SW480 (cell line): ENCODE results near the gene DNAH10.

Source experiments
- DNase-seq: peaks from one replicate; pipeline ENCODE4 v3.0.0-alpha.2; 2016; ENCODE audit warnings: low spot score

DNAH10 gene

DNA sequence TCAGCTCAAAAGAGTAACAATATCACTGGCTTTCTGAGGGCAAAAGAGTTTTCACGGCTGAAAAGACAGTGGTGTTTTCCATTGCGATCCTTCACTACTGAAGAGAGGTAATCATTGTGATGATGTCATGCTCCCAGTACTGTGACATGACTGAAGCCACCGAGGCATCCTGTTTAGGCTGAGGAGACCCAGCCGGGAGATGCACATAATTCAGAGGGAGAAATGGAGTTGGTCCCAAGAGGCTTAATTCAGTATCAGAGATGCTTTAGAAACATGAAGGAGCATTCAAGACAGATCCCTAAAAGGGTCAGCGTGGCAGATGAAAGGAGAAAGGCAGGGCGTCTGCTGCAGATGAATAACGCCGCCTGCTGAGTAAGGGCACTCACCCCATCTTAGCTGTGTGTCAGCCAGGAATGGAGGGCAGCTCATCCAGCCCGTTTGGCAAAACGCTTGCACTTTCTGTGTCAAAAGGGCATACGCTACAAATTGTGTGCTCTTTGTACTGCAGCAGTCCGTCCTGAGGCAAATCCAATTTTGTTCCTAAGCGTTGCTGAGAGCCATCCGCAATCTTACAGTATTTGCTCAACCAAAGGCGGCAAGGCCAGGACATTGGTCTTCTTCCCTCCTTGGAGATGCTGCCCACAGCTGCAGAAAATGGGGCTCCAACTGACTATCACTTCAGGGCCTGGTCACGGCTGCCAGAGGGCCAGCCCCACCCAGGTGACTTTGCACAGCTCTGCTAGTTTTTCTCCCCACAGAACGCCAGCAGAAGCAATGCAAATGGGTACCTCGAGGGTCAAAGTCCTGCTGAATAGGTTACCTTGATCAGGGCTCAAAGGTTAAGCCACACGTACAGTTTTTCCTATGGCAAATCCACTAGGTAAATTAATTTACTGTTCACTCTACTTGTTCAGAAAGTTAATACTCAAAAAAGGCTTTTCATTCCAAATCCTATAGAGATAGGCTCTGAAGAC is 187.0 kb downstream of the DNAH10 start:
- DNase-seq = peak; percentile 9

DNA sequence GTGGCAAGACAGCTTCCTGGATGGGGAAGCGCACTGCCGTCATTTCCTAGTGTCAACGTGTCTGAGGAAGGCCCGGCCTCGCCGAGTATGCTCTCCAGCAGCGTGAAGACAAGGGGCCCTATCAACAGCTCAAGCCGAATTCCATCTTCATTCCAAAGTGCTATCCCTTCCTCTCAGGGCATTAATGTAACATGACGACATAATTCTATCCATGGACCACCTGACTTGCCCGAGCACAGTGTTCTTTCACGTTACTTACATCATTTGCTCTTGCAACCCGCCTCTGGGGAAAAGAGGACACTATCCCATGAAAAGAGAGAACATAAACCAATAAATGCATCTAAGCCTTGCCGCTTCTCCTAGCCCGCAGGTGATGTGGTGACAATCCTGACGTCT is 187.7 kb downstream of the DNAH10 start:
- DNase-seq = no peak

- no peak for DNase-seq
These were observed 188.6 kb downstream of the DNAH10 start for GRCh38 chr12:123950476-123951349.

DNA sequence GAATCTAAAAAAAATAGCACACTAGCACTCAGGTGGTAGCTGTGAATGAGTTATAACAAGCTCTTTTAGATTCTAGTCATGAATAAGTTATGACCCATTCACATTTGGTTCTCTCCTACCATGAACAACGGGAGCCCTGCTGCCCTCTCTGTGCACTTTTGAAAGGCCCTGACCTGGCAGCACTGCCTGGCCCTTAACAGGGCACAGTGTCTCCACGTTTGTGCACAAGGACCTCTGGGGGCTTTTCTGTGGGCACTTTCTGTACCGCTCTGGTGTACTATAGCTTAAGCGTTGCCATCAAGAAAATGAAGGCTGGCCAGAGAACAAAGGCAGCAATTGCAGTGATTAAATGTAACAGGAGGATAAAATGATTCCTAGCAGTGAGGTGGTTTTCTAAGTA is 189.4 kb downstream of the DNAH10 start:
- no peak for DNase-seq

- no peak for DNase-seq
These were observed 189.9 kb downstream of the DNAH10 start for GRCh38 chr12:123952037-123952436.

DNA sequence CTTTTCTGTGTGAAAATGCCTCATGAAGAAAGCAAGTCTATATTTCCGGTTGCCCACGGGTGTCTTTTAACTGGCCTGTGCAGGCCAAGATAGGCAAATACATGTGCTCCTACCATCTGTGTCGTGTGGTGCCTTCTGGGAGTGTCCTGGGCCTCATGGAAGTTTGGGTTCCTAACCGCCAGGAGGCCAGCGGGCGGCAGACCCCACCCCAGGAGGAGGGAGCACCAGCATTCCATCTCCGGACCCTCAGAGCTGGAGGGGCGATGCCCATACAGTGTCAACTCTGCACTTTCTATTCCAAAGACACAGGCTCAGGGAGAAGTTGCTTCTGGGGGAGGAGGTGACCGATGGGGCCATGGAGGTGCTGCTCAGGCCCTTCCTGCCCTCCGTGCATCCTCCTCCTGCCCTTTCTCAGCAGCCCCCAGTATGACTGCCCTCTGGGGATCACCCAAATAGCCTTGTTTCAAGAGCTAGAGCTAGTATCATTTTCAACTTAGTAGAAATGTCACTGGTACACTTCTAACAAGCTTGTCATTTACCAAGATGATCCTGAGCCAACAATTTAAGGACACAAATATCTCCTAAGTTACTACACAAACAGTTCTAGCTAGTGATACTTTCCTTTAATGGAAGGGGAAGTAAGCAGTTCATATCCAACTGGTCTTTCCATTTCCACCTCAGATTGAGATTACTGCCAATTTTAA is 192.7 kb downstream of the DNAH10 start:
- DNase-seq = no peak

DNA sequence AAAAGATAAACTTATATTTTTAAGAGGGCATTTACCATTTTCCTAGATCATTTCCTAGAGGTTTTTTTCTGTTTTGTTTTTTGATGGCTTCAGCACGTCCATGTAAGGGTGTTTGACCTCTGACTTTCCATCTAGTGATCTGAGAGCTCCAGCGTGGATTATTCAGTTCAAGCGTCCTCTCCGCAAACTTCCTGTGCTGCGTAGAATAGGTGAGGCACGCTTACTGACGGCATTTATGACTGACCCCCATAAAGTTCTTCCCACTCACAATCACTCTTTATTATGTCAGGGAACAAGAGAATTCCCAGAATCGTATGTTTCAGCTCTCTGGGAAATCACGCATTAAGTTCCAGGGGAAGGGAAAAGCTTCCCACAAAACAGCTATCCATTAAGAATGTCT is 194.1 kb downstream of the DNAH10 start:
- DNase-seq = no peak

GRCh38 chr12:123957196-123957595 is 195.1 kb downstream of the DNAH10 start:
- no peak for DNase-seq

GRCh38 chr12:123958462-123958861 is 196.4 kb downstream of the DNAH10 start:
- no peak for DNase-seq

DNA sequence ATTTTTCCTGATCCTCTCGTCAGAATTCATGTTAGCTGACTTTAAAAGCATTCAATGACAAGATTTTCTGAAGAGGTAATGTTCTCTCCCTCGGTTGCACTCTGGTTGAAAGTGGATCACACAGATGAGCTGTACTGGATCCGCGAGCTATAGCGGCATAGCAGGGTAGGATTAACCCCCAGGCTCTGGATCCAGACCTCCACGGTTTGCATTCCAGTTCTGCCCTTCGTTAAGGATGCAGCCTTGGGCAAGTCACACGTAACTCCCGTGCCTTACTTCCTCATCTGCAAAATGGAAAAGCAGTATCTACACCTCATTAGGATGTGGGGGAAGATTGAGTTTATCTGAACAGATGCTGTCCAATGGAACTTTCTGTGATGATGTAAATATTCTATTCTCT is 196.8 kb downstream of the DNAH10 start:
- DNase-seq = no peak

DNA sequence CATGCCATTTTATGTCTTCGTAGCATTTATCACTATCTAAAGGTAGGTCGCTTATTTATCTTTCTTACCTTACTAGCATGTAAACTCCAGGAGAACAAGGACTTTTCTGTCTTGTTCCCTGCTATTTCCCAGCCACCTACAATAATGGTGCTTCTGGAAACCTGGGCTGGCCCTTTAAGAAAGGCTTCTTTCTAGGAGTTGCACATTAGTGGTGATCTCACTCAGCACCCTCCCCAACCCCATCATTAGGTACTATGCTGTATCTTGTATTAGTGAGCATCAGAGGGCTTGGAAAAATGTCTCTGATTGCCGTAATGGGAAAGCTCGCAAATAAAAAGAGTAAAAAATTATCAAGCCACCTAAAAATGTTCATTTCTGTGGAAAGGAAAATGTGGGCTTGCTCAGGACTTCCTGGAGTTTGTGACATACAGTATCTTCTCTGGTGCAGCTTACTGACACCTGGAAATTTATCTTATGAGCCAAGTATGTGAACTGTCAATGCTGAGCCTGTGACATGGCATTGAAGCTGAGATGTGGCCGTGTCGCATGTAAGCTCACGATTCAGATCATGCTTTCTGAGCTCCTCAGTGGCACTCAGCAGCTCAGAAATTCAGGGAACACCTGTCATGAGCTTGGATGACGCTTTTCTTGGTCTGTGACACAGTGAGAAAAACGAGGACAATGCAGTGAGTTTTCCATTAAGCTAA is 198.1 kb downstream of the DNAH10 start:
- no peak for DNase-seq

DNA sequence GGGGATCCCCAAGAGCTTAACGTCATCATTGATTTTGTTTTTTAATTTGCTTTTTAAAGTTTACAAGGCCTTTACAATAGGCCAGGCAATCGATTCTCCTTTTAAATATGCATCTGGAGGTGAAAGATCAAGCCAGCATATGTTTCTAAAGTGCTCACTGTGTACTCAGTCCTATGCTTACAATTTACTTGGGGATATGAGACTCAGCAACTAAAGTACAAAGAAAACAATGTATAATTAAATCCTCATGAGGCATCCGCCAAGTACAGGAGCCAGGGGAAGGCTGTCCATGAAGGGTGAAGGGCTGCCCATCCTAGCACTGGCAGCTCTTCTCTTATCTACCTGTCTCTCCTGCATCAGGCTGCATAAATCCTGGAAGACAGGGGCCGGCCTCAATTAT is 198.8 kb downstream of the DNAH10 start:
- no peak for DNase-seq

GRCh38 chr12:123961585-123962345 is 199.7 kb downstream of the DNAH10 start:
- no peak for DNase-seq

- DNase-seq = no peak
These were observed 200.4 kb downstream of the DNAH10 start for GRCh38 chr12:123962513-123962912.

DNA sequence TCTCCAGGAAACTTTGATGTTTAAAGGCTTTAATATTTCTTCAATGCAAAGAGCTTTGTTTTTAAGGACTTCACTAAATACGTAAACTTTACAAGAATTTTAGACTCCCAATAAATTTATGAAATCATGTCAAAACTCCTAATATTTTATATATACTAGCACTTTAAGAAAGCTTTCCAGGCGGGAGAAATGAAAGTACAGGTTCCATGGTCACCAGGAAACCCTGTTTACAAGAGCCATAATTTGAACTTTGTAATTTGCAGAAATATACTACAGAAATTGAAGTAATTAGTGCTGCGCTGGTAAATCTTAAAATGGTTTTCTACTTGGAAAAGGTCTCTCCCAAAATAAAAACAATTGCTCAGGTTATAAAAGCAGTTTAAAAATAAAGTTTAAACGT is 201.7 kb downstream of the DNAH10 start:
- no peak for DNase-seq

- no peak for DNase-seq
These were observed 203.3 kb downstream of the DNAH10 start for GRCh38 chr12:123965382-123965781.

- no peak for DNase-seq
These were observed 204.5 kb downstream of the DNAH10 start for GRCh38 chr12:123966596-123966995.

GRCh38 chr12:123967121-123967586 is 205.1 kb downstream of the DNAH10 start:
- no peak for DNase-seq

DNA sequence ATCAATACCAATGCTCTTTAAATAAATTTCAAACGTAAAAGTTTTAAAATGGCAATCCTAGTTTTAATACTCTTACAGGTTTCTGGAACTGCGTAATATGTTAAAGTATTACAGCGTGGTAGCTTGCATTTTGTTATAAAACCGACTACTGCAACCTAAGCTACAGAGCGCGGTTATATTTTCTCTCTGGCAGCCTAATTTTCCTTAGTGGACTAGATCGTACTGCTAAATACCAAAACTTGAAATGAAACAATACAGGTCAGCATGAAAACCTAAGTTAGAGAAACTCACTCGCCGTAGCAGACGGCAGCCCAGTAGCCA is 209.3 kb downstream of the DNAH10 start:
- DNase-seq = no peak

GRCh38 chr12:123971770-123972456 is 209.8 kb downstream of the DNAH10 start:
- DNase-seq = peak; percentile 65
